ENCODE data around the gene STRIP2. TPM values are rescaled to one million over a fixed set of nuclear protein-coding genes. Genes with fewer than 3 reads are reported as not detected.
"Not testable (repeated sequence)": the region's sequence is repeated elsewhere in the genome, so short reads cannot be mapped to it uniquely, and the experiment has no call there.

Gene STRIP2
- total and polyA plus RNA-seq, 2 donors (not counting 1 experiment from before 2014, with no cell fraction given) = 0.21 to 0.79 TPM

- Histone ChIP-seq H3K9ac (ENCODE audit: low read length) (no peak overlapping the region), H3K27me3 (replicated peaks in 1 of 4; ENCODE audit: control extremely low read depth in 1 of 4, control insufficient read depth in 3 of 4, insufficient read depth in 4 of 4, low read length in 3 of 4) (no peaks in the 10 kb centered on the region), H3K79me2 (ENCODE audit: control insufficient read depth, insufficient read depth, low read length) (no peaks in the 10 kb centered on the region), H3K27ac (ENCODE audit: low read length in 2 of 2) (no peak overlapping the region), H4K20me1 (ENCODE audit: control insufficient read depth, insufficient read depth, low read length, poor library complexity, severe bottlenecking) (no peaks in the 10 kb centered on the region), H3K4me3 (ENCODE audit: control extremely low read depth in 1 of 5, extremely low read depth in 1 of 5, insufficient read depth in 1 of 5, low read depth in 2 of 5, low read length in 4 of 5) (no peak overlapping the region), H3K9me3 (ENCODE audit: control extremely low read depth in 1 of 3, control insufficient read depth in 2 of 3, insufficient read depth in 1 of 3, low read length in 2 of 3) (no peaks in the 10 kb centered on the region), H2AFZ (ENCODE audit: insufficient read depth, low read depth, low read length, poor library complexity, severe bottlenecking) (no peak overlapping the region), H3K36me3 (replicated peaks in 1 of 2; ENCODE audit: control extremely low read depth in 1 of 2, control insufficient read depth in 1 of 2, extremely low read depth in 1 of 2, insufficient read depth in 2 of 2, low read length in 1 of 2) (peaks cover 5 to 34% of the 10 kb centered on the region in 2 experiments), H3K4me1 (ENCODE audit: control insufficient read depth in 2 of 2, insufficient read depth in 2 of 2, low read length in 2 of 2) (no peaks in the 10 kb centered on the region), H3K4me2 (replicated peaks; ENCODE audit: low read depth, low read length, poor library complexity, severe bottlenecking) (no peak overlapping the region)
- H3K27me3 Mint-ChIP-seq = no peaks in the 10 kb centered on the region
- CTCF ChIA-PET = interaction anchor here (1.0 to 2.0 kb wide), 4 partner anchors 26 to 424 kb away, joined by 3 to 4 read pairs (median 4); no protein-coding TSS in a partner anchor
- POLR2A ChIA-PET = no interaction called here
- H3K4me1 Mint-ChIP-seq = no peaks in the 10 kb centered on the region
- no peak overlapping the region for H3K27ac Mint-ChIP-seq
- no peaks in the 10 kb centered on the region for H3K9me3 Mint-ChIP-seq (ENCODE audit: insufficient read depth)
- intact Hi-C loops (cut with micrococcal nuclease) = loop anchor here (1.0 kb wide), 1 partner anchor 70 kb away; no protein-coding TSS in a partner anchor
- no peak overlapping the region for H3K4me3 Mint-ChIP-seq
- ATAC-seq (ENCODE audit: low read depth) (no peak), DNase-seq (peak; percentile 14)
- WGBS (ENCODE audit: insufficient coverage) = 77% methylated on average over 2 of the region's 3 CpGs
- TF ChIP-seq CTCF (IDR thresholded peaks at IDR 0.05) = peak; percentile 24
- no peak for TF ChIP-seq EZH2 (IDR thresholded peaks at IDR 0.05; ENCODE audit: borderline replicate concordance, insufficient read depth, low read depth, low read length, poor library complexity, severe bottlenecking)
Observed at GRCh38 chr7:129401967-129402860, 32.0 kb upstream of the STRIP2 start.

GRCh38 chr7:129405527-129405926, 28.7 kb upstream of the STRIP2 start:
- intact Hi-C loops (cut with micrococcal nuclease) = no loop called here
- H2AFZ ChIP-seq (ENCODE audit: insufficient read depth, low read depth, low read length, poor library complexity, severe bottlenecking) = no peak overlapping the region
- no peak overlapping the region for H3K4me3 Mint-ChIP-seq
- no peaks in the 10 kb centered on the region for H3K4me1 Mint-ChIP-seq
- H3K9me3 Mint-ChIP-seq (ENCODE audit: insufficient read depth) = no peaks in the 10 kb centered on the region
- no peaks in the 10 kb centered on the region for H3K79me2 ChIP-seq (ENCODE audit: control insufficient read depth, insufficient read depth, low read length)
- no peak overlapping the region for H3K27ac ChIP-seq (ENCODE audit: low read length in 2 of 2)
- no peak for TF ChIP-seq CTCF (IDR thresholded peaks at IDR 0.05)
- no peak for TF ChIP-seq EZH2 (IDR thresholded peaks at IDR 0.05; ENCODE audit: borderline replicate concordance, insufficient read depth, low read depth, low read length, poor library complexity, severe bottlenecking)
- ChIA-PET POLR2A (no interaction called here), CTCF (no interaction called here)
- H4K20me1 ChIP-seq (ENCODE audit: control insufficient read depth, insufficient read depth, low read length, poor library complexity, severe bottlenecking) = no peaks in the 10 kb centered on the region
- peaks cover 9 to 27% of the 10 kb centered on the region in 2 experiments for H3K36me3 ChIP-seq (replicated peaks in 1 of 2; ENCODE audit: control extremely low read depth in 1 of 2, control insufficient read depth in 1 of 2, extremely low read depth in 1 of 2, insufficient read depth in 2 of 2, low read length in 1 of 2)
- no peaks in the 10 kb centered on the region for H3K27me3 ChIP-seq (replicated peaks in 1 of 4; ENCODE audit: control extremely low read depth in 1 of 4, control insufficient read depth in 3 of 4, insufficient read depth in 4 of 4, low read length in 3 of 4)
- DNase-seq (no peak), ATAC-seq (ENCODE audit: low read depth) (no peak)
- no peaks in the 10 kb centered on the region for H3K9me3 ChIP-seq (ENCODE audit: control extremely low read depth in 1 of 3, control insufficient read depth in 2 of 3, insufficient read depth in 1 of 3, low read length in 2 of 3)
- H3K4me1 ChIP-seq (ENCODE audit: control insufficient read depth in 2 of 2, insufficient read depth in 2 of 2, low read length in 2 of 2) = no peaks in the 10 kb centered on the region
- no peak overlapping the region for H3K4me3 ChIP-seq (ENCODE audit: control extremely low read depth in 1 of 5, extremely low read depth in 1 of 5, insufficient read depth in 1 of 5, low read depth in 2 of 5, low read length in 4 of 5)
- H3K4me2 ChIP-seq (replicated peaks; ENCODE audit: low read depth, low read length, poor library complexity, severe bottlenecking) = no peak overlapping the region
- no peaks in the 10 kb centered on the region for H3K27me3 Mint-ChIP-seq
- no peak overlapping the region for H3K27ac Mint-ChIP-seq
- H3K9ac ChIP-seq (ENCODE audit: low read length) = no peak overlapping the region

- ATAC-seq (ENCODE audit: low read depth); H2AFZ ChIP-seq (ENCODE audit: insufficient read depth, low read depth, low read length, poor library complexity, severe bottlenecking); H3K27ac ChIP-seq (ENCODE audit: low read length in 2 of 2); H3K4me3 ChIP-seq (ENCODE audit: control extremely low read depth in 1 of 5, extremely low read depth in 1 of 5, insufficient read depth in 1 of 5, low read depth in 2 of 5, low read length in 4 of 5); H3K4me1 Mint-ChIP-seq; H3K4me2 ChIP-seq (replicated peaks; ENCODE audit: low read depth, low read length, poor library complexity, severe bottlenecking); H3K4me3 Mint-ChIP-seq; intact Hi-C loops (cut with micrococcal nuclease); H3K9me3 Mint-ChIP-seq (ENCODE audit: insufficient read depth); H3K4me1 ChIP-seq (ENCODE audit: control insufficient read depth in 2 of 2, insufficient read depth in 2 of 2, low read length in 2 of 2); H3K9ac ChIP-seq (ENCODE audit: low read length); H3K9me3 ChIP-seq (ENCODE audit: control extremely low read depth in 1 of 3, control insufficient read depth in 2 of 3, insufficient read depth in 1 of 3, low read length in 2 of 3); H3K79me2 ChIP-seq (ENCODE audit: control insufficient read depth, insufficient read depth, low read length); H3K27me3 ChIP-seq (replicated peaks in 1 of 4; ENCODE audit: control extremely low read depth in 1 of 4, control insufficient read depth in 3 of 4, insufficient read depth in 4 of 4, low read length in 3 of 4); DNase-seq; H3K27ac Mint-ChIP-seq; H4K20me1 ChIP-seq (ENCODE audit: control insufficient read depth, insufficient read depth, low read length, poor library complexity, severe bottlenecking); CTCF ChIA-PET; POLR2A ChIA-PET; H3K27me3 Mint-ChIP-seq: not testable (repeated sequence)
- 96% methylated on average over 5 of the region's 8 CpGs for WGBS (ENCODE audit: insufficient coverage)
- H3K36me3 ChIP-seq (replicated peaks in 1 of 2; ENCODE audit: control extremely low read depth in 1 of 2, control insufficient read depth in 1 of 2, extremely low read depth in 1 of 2, insufficient read depth in 2 of 2, low read length in 1 of 2) = peaks cover 13 to 15% of the 10 kb centered on the region in 2 experiments
Observed at GRCh38 chr7:129410238-129410637, 24.0 kb upstream of the STRIP2 start.
